ENCODE results near the gene EFHC1. TPM values are rescaled to one million over a fixed set of nuclear protein-coding genes. Genes with fewer than 3 reads are reported as not detected.
"Not testable (repeated sequence)": the region's sequence is repeated elsewhere in the genome, so short reads cannot be mapped to it uniquely, and the experiment has no call there.

EFHC1 gene
- total RNA-seq, 1 donor from 2014 or later, result 22.7 TPM

DNA sequence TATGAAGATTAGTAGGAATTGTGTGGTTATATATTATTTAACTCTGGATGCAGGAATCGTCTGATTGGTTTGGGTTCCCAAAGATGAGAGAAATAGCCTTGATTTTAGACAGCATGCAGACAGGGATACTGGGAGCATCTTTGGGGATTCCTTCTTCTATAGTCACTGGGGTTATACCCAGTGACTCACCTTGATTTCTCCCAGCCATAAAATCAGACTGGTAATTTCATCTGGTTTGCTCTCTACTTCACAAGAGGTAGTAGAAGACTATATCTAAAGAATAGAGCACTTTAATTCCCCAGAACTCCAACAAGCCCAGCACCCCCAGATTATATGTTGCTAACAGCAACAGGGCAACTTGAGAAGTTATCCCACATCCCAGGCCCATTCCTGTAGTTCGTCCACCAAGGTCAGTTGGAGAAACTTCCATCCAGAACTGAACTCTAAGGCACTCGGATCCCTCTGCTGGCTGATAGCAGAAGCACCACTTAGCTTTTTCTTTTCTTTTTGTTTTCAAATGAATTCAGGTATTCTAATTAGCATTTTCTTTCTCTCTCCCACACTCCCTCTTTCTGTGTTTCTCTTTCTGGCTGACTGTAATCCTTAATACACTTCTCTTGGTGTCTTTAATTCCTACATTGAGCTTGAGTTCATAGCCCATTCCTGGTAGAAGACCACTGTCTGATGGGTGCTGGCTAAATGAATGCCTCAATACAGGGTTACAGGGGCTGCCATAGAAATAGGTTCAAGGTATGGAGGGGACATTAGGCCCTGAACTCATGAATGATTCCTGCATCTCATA, 20.4 kb upstream of the EFHC1 start:
- no peak for DNase-seq

DNA sequence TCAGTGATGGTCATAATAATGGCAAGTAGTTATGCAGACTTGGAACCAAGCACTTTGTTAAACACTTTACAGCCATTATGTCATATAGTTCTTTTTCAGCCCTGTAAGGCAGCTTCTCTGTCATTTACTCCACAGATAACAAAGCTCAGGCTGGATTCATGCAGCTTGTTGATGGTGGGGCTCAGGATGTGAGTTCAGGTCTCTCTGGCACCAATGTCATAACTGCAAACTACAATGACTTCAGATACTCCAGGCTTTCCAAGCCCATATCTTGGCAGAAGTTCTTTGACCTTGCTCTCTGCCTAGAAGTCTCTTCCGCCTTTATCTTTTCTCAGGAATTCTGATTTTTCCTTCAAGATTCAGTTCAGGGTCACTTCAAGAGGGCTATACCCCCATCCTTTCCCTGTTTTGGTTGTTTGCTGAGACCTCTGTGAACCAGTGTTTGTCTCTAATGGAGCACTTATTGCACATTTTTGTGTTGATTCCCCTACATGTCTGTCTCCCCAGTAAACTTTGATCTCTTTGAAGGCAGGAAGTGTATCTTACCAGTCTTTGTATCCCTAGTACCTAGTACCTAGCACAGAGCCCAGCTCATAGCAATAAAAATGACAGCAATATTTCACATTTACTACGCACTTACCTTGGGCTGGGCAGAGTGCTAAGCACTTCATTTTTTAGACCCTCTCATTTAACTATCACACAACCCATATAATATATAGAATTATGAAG, 19.7 kb upstream of the EFHC1 start:
- DNase-seq, result no peak

DNA sequence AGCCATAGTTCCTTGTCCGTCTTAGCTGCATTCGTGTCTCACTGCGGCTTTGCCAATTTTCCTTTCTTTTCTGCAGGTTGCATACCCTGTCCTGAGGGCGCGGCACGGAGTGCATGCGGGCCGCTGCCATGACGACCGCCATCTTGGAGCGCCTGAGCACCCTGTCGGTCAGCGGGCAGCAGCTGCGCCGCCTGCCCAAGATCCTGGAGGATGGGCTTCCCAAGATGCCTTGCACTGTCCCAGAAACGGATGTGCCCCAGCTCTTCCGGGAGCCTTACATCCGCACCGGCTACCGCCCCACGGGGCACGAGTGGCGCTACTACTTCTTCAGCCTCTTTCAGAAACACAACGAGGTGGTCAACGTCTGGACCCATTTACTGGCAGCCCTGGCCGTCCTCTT, 17.1 kb upstream of the EFHC1 start:
- no peak for DNase-seq

DNA sequence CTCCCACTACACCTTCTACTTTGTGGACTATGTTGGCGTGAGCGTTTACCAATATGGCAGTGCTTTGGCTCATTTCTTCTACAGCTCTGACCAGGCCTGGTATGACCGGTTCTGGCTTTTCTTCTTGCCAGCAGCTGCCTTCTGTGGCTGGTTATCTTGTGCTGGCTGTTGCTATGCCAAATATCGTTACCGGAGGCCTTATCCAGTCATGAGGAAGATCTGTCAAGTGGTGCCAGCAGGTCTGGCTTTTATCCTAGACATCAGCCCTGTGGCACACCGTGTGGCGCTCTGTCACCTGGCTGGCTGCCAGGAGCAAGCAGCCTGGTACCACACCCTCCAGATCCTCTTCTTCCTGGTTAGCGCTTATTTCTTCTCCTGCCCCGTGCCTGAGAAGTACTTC, 16.5 kb upstream of the EFHC1 start:
- DNase-seq, result no peak

DNA sequence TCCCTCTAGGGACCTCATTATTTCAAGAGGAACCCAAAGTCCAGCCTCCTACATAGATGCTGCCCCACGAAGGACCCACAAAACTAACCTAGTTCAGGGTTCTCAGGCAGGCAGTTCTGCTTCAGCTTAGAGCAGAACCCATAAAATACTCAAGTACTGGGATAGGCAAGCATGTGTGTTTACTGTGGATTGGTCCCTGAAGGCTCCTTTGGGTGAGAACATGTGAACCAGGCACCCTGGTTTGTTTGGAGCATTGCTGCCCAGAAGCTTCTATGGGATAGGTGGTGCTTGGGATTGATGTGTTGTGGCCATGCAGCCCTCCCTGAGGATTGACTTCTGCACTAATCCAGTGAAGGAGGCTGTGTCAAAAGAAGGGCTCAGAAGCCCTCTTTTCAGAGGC, 14.9 kb upstream of the EFHC1 start:
- DNase-seq, result no peak

DNA sequence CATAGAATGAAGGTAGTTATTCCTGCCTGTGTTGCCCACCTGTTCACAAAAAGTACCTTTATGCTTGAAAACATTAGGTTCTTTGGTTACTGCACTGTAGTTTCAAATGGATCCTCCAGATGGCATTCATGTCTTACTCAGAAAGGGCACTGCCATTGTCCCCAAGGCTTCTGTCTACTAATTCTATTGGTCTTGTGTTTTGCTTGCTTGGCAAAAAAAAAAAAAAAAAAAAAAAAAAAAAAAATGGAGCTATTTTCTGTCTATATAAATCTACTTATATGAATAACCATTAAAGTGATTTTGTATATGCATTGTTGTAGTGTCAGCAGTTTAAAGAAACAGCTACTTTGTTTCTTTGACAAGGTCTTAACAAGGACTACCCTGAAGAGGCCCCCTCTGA, 12.7 kb upstream of the EFHC1 start:
- DNase-seq, result peak; percentile 30

DNA sequence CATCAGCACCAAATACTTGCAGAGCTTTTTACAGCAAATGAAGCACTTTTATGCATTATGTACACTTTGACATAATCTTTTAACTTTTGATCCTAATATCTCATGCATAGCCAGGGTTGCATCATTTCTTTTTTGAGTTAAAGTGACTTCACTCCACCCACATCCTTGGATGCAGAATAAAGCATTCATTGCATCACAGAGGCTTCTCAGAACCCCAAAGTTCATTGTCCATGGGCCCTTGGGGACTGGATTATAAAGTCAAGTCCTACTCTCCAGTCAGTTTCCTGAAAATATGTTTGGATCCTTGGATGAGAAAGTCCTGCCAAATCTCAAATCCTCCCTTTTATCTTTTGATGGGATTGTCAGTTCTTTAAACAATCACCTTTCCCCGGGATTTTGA, 10.6 kb upstream of the EFHC1 start:
- DNase-seq, result peak; percentile 22

DNA sequence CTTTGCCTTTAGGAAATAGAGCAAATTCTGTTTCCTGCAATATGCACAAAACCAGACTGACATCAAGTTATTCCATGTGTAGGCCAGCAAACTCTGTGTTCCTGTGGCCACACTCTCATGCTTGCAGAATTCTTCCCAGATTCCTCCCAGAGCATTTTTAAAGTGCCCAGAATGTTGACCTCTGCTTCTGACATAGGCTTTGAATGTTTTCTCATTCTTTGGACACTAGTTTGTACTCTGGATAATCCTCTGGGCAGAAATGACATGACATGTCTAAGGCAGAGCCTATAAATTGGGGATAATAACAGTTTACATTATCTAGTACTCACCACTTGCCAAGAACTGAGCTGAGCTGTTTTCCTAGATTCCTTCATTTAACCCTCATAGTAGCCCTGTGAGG, 9.2 kb upstream of the EFHC1 start:
- DNase-seq, result no peak

DNA sequence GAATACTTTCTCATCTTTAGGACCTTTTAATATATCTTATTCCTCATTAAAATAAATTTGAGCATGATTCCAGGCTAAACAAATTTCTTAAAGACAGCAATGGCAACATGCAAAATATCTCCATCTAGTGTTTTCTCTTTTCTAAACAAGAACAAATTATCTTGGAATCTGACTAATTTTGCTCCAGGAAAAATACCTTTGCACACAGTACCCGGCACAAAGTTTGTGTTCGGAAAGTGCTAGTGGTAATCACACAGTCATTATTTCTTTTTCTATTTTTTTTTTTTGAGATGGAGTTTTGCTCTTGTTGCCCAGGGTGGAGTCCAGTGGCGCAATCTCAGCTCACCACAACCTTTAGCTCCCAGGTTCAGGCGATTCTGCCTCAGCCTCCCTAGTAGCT, 8.2 kb upstream of the EFHC1 start:
- DNase-seq, result no peak

DNA sequence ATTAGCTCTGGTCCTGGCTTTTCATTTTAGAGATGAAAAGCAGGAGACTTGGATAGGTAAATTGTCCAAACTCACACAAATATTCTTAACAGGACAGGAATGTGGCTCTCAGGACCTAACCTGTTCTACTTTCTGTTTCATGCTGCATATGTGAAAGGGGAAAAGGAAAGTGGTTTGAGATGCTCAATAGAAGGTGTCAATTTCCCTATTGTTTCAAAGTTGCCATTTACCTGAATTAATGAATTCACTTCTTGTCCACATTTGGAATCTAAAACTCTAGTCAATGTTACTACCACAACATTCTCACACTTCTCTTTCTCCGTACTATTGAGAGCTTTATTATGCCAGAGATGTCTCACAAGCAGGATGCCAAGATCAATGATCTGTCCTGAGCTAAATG, 4.8 kb upstream of the EFHC1 start:
- DNase-seq, result no peak

DNA sequence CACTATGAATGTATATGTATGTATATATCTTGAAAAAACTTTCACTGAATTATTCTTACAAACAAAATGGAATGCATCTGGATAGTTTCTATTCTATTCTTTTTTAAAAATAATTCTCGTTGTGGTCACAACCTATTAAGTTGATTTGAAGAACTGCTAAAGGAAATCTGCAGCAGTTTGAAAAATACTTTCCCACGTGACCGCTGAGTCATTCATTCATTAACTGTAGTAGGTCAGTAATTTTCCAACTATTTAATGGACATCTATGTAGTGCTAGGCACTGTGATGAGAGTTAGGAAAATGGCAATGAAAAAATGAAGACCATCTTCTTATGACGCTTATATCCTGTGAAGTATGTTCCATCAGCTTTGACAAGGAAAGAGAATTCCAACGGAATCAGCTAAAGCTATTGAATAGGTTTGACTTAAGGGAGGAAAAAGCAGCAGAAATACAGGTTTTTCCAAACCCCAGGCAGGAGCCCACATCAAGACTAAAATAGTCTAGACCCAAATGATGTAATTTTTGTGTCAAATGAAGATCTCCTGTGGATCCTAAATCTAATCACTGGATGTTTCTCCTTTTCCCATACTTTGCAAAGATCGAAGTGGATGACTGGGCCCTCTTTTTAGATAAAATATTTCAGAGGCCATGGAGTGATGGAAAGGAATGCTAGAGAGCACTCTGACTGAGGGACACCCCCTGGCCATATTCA, 4.1 kb upstream of the EFHC1 start:
- DNase-seq, result no peak

DNA sequence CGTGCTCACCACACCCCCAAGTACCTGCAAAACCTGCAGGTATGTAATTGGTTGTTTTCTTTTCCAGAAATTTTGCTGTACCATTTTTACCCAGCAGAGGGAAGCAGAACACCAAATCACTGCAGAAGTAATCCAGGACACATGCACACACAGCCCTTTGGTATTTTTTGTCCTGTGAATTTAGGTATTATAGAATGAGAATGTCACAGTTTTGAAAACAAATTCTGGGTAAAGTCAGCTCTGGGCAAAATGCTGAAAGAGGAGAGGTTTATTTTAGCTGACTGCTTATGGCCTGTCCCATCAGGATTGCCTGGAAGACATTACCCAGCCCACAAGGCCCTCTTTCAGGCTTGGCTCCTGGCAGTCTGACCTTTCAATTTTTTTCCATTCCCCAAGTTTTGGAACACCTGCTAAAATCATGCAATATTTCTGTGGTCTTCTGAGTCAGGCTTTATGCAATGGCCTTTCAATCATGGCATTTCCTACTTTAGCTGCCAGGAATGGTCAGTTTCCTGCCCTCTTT, 3.5 kb upstream of the EFHC1 start:
- peak; percentile 49 for DNase-seq

DNA sequence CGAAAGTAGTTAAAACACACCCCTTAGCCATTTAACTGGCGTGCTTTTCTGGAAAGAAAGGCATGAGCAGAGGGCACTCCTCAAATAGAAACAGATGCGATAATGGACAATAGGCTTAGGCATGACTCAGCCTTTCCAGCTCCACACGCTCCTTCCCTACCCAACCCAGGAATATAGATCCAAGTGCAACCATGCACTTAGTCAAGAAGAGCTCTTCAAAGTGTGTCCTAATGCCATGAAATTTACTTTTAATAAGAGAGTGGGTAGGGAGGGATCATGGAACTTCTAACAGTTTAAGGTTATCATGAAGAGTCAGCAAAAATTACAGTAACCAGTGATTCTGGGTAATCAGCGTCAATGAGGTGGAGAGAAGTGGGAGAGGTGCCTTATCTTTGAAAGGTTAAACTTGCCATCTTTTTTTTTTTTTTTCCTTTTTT, 2.4 kb upstream of the EFHC1 start:
- DNase-seq, result no peak

DNA sequence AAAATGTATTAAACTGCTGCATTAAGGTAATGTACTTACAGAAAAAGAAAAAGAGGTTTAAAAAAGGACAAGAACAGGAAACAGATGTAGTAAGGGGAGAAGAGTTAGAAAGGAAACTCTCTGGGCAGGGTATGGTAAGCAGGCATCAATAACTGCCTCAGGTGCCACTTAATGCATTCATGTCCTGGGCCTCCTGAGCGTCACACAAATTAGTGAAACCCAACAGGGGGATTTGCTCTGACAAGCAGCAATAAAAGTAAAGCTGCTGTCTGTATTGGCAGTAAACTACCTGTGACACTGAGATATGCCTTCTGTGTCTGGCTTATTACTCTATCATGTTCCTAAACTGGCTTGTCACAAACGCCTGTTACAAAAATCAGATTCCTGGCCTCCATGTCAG, 1.5 kb upstream of the EFHC1 start:
- DNase-seq, result no peak

DNA sequence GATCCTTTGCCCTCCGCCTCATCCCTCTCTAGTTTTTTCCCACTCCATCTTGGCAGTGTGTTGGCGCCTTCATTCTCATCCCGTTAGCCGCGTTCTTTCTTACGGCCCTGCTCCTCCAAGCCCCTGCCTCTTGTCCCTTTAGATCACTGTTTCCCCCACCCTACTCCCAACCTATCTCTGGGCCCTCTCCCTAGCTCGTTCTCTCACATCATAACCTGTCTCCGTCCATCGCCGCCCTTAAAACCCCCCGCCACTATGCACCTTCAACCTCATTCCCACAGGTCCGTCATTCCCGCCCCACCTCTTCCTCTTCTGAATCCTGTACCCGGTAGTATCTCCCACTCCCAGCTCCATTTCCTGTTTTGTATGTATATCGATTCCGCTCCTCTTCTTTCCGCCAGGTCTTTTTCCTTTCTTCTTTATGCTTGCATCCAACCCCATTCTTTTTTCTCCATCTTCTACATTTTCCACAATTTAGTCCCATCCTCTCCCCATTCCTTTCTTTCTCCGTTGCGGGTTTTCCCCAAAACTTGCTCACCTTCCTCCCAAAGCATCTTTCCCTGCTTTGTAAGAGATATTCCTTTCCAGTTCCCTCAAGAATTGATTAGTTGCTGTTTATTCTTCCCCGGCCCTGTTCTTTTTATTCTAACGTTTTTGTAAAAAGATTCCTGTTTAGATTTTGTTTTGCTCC, 671 bp downstream of the EFHC1 start:
- DNase-seq, result peak; percentile 71

DNA sequence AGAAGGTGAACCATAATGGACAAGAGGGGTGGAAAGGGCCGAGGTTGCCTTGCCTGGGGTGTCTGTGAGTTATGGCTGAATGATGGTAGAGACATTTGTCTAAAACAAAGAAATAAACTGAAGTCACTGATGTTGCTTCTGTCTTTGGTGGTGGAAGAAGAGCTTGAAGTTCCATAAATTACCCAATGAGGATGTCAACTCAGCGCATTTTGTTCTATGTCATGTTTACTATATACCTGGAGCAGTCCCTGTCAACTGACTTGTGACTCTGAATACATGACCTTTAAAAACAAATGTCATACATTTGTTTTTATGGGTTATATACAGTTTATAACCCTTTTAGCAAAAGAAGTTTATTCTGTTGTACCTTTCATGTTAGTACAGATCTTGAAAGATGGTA, 2.0 kb downstream of the EFHC1 start:
- DNase-seq, result no peak

DNA sequence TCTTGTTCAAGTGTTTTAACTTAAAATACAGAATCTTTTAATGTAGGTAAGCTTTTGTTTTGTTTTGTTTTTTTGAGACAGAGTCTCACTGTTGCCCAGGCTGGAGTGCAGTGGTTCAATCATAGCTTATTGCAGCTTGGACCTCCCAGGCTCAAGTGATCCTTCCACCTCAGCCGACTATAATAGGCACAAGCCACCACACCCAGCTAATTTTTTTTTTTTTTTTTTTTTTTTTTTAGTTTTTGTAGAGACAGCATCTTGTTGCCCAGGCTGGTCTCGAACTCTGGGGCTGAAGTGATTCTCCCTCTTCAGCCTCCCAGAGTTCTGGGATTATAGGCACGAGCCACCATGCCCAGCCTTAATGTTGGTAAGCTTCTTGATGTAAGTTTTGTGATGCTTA, 3.3 kb downstream of the EFHC1 start:
- no peak for DNase-seq

DNA sequence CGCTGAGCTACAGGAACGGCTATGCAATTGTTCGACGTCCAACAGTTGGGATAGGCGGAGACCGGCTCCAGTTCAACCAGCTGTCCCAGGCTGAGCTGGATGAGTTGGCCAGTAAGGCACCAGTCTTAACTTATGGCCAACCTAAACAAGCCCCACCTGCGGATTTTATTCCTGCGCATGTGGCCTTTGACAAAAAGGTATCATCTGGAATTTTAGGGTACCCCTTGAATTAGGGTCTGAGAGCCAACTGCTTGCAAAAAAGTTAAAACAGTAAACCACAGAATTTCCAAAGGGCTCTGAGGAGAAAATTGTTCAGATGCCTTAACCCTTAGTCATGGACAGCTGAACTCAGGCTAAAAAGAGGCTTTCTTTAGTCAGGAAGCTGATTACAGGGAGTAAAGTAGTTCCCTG, 3.8 kb downstream of the EFHC1 start:
- DNase-seq, result no peak

DNA sequence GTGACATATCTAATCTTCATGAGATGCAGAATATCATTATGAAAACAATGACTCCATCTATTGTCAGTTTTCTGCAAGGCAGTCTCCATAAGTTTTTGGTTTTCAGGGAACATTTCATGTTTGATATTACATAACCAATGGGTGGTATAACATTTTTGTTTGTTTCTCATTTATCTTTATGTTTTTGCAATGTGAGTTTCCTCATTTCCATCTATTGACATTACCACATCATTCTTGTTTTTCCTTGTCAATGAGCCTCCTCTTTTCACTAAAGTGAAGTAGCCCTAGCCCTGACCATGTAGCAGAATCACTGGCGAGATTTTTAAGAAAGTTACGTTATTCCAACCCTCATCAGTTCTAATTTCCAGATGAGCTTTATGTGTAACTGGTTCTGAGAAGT, 4.4 kb downstream of the EFHC1 start:
- no peak for DNase-seq

DNA sequence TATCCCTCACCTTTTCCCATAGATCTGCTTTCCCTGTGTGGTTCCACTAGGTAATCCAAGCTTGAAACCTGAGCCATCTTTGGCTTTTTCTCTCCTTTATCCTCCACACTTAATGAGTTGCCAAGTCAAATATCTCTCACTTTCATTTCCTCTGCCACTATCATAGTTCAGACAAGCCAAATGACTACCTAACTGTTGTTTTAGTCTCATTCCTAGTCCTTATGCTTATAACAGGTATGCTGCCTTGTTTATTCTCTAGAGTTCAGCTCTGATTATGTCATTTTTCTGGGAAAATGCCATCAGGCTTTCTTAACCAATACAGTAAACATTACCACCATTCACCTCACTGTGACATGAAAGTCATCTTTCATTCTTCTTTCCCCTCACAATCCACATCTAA, 6.5 kb downstream of the EFHC1 start:
- no peak for DNase-seq

DNA sequence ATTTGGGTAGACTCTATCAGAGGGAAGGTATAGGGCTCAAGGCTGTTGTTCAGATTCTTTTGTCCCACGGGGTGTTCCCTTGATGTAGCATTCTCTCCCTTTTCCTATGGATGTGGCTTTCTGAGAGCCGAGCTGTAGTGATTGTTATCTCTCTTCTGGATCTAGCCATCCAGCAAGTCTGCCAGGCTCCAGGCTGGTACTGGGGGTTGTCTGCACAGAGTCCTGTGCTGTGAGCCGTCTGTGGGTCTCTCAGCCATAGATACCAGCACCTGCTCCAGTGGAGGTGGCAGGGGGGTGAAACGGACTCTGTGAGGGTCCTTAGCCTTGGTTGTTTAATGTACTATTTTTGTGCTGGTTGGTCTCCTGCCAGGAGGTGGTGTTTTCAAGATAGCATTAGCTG, 13.2 kb downstream of the EFHC1 start:
- not testable (repeated sequence) for DNase-seq

DNA sequence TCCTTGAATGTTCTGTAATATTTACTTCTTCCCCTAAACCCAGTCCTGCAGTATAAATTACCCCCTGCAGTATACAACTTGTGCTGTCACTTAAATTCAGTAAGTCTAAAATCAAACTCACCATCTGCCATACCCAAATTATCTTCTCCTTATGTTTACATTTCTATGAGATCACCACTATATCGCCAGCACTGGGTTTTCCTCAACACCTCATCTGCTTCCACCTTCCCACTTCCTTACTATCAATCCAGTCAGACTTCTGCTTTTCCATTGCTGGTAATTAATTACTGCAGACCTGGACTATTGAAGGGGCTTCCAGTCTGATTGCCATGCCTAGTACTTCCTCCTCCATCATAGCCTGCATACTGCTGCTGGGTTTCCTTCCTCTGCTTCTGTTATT, 15.2 kb downstream of the EFHC1 start:
- DNase-seq, result no peak

DNA sequence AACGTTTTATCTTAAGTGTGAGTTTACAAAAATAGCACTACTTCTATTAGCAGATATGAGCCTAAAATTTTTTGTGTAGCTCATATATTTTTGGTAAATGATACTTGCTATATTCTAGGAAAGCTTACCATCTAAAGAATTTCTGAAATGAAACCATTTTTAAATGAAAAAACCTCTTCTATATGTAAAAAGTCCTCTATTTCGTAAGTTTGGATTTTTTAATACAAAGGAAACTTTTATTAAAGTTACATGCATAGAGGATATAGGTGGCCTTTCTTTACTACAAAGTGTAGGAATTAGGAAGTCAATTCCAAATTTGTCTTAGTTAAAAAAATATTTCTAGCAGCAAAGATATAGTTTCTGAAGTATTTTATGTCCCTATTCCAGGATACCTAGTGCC, 18.8 kb downstream of the EFHC1 start:
- no peak for DNase-seq
